22Rv1 (cell line): Measurements from ENCODE around the gene EPHB1.

Source experiments
- ZFX ChIP-seq: fragments of 450-650 bp; IDR thresholded peaks from 2 replicates; pipeline ENCODE4 v1.6.1; 2017; ENCODE audit warnings: antibody characterized with exemption, borderline replicate concordance
- TF ChIP-seq, protein P1 (sequence below): fragments of 450-650 bp; IDR thresholded peaks from 2 replicates; pipeline ENCODE4 v1.5.1; 2017; ENCODE audit warnings: mild to moderate bottlenecking

DNA sequence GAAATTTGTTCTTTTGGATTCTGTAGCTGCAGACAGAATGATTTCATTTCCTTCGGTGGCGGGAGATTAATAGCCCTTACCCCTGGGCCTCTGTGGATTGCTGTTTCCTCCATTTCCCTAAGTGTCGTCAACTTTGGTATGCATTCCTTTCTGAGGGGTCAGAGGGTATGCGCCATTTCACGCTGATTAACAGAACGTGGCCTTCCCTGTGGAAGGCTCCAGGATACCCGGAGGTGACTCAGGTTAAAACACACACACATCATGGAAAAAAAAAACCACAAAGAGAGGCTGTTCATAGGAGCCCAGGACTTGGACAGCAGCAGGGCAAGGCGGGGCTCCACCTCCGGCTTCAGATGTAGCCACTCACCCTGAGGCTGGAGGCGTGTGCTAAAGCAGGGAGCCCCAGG is 51.9 kb downstream of the EPHB1 start:
- TF ChIP-seq ZFX = no peak
- TF ChIP-seq, protein P1, sequence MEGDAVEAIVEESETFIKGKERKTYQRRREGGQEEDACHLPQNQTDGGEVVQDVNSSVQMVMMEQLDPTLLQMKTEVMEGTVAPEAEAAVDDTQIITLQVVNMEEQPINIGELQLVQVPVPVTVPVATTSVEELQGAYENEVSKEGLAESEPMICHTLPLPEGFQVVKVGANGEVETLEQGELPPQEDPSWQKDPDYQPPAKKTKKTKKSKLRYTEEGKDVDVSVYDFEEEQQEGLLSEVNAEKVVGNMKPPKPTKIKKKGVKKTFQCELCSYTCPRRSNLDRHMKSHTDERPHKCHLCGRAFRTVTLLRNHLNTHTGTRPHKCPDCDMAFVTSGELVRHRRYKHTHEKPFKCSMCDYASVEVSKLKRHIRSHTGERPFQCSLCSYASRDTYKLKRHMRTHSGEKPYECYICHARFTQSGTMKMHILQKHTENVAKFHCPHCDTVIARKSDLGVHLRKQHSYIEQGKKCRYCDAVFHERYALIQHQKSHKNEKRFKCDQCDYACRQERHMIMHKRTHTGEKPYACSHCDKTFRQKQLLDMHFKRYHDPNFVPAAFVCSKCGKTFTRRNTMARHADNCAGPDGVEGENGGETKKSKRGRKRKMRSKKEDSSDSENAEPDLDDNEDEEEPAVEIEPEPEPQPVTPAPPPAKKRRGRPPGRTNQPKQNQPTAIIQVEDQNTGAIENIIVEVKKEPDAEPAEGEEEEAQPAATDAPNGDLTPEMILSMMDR = no peak
